Stimulated activated CD4-positive, alpha-beta T cell treated with anti-CD3 and anti-CD28 coated beads, Interleukin-4, amount 100 ng/mL, for 4 hours (primary cell): ENCODE measurements around the gene KLHL28.
"Not testable (repeated sequence)": the region's sequence is repeated elsewhere in the genome, so short reads cannot be mapped to it uniquely, and the experiment has no call there.

ENCODE experiments used
- DNase-seq, 2 experiments: peaks; one replicate each; pipeline ENCODE4 v3.0.0-alpha.2; 2020

KLHL28 gene

DNA sequence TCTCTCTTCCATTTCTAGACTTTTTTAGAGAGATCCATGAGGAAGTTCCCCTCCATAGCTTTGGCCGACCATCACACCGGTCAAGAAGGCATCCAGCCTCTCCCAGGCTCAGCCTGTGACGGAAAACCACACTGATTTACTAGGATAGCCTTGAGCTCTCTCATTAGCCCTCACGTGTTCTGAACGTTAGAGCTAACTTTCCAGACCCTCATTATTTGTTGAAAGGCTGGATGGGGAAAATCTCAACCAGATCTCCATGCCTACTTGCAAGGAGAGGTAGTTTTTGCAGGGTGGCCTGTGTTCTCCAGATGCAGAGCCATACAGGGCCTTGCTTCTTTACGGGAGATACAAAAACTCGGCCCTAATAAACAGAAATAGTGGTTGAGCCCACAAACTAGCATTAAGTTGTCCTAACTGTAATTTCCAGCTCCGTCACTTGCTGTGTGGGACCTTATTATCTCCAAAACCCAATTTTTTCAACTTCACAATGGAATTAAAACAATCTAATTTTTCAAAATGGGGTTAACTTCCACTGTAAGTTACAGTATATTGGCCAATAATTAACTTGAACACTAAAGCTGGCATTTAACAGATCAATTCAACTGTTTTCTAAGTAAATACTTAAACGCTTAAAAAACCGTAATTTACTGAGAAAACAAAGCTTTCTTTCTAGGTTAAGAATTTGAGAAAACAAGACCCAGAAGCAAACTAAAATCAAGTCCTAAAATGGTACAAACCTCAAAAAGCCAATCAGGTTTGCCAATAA is 65.3 kb downstream of the KLHL28 start:
- DNase-seq, result no peak

DNA sequence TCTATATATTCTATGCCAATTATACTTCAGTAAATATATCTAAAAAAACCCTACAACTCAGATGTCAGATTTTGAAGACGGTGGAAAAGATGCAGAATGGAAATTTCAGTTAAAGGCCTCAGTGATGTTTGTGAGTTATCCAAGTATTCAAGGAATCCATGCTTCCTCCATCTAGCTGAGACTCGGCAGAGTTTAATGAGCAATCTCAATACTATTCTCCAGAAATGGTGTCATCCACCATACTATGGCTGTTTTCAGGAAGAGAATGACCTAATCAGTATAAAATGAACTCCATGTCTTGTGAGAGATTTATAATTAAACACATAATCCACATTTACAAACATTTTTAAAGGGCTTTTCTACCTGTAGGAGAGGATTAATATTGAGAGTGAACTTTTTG is 66.0 kb downstream of the KLHL28 start:
- no peak for DNase-seq

- DNase-seq, result no peak
Observed at GRCh38 chr14:44893535-44893934, 68.2 kb downstream of the KLHL28 start.

GRCh38 chr14:44891726-44892372 is 69.9 kb downstream of the KLHL28 start:
- DNase-seq, result not testable (repeated sequence)

GRCh38 chr14:44889595-44890471 is 71.9 kb downstream of the KLHL28 start:
- DNase-seq, result no peak

GRCh38 chr14:44887596-44887955 is 74.2 kb downstream of the KLHL28 start:
- DNase-seq, result no peak

- no peak for DNase-seq
Observed at GRCh38 chr14:44886860-44887595, 74.7 kb downstream of the KLHL28 start.

DNA sequence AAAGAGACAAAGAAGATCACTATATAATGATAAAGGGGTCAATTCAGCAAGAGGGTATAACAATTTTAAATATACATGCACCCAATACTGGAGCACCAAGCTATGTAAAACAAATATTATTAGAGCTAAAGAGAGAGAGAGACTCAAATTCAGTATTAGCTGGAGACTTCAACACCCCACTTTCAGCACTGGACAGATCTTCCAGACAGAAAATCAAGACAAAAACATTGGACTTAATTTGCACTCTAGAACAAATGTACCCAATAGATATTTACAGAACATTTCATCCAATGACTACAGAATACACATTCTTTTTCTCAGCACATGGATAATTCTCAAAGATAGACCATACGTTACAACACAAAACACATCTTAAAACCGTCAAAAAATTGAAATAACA is 81.0 kb downstream of the KLHL28 start:
- no peak for DNase-seq
